SK-N-SH treated with all-trans-retinoic acid at 6 μM for 48 hours (cell line): Measurements from ENCODE around the gene KCNT1.

Source experiments
- ATAC-seq: fragments of 200-7000 bp; cut with Tn5 transposase; 3 replicates; pipeline ENCODE4 v1.9.1; 2020; ENCODE audit warnings: mild to moderate bottlenecking, moderate library complexity
- ARNTL ChIP-seq: fragments of 450-650 bp; formaldehyde crosslinking; IDR thresholded peaks from 2 replicates; pipeline ENCODE4 v1.5.0; 2020; ENCODE audit warnings: low read depth, mild to moderate bottlenecking, moderate library complexity, borderline replicate concordance
- BACH2 ChIP-seq: fragments of 250-450 bp; sonication (Bioruptor Pico); IDR thresholded peaks from 2 replicates; pipeline ENCODE4 v1.9.0; 2021; ENCODE audit warnings: mild to moderate bottlenecking, borderline replicate concordance
- CREB5 ChIP-seq: fragments of 250-450 bp; sonication (Bioruptor Pico); IDR thresholded peaks from 2 replicates; pipeline ENCODE4 v1.5.1; 2020; ENCODE audit warnings: low read depth, mild to moderate bottlenecking, moderate library complexity
- CSDC2 ChIP-seq: fragments of 250-450 bp; sonication (Bioruptor Pico); IDR thresholded peaks from 2 replicates; pipeline ENCODE4 v1.5.0; 2020; ENCODE audit warnings: mild to moderate bottlenecking, moderate library complexity
- CSRNP3 ChIP-seq: fragments of 250-450 bp; sonication (Bioruptor Pico); IDR thresholded peaks from 2 replicates; pipeline ENCODE4 v1.5.1; 2021; ENCODE audit warnings: mild to moderate bottlenecking, moderate library complexity
- GLIS3 ChIP-seq: fragments of 250-450 bp; sonication (Bioruptor Pico); IDR thresholded peaks from 2 replicates; pipeline ENCODE4 v1.5.0; 2020; ENCODE audit warnings: mild to moderate bottlenecking, moderate library complexity
- ISL1 ChIP-seq: fragments of 250-450 bp; sonication (Bioruptor Pico); IDR thresholded peaks from 2 replicates; pipeline ENCODE4 v2.1.2; 2022; ENCODE audit warnings: mild to moderate bottlenecking, moderate library complexity
- OSR1 ChIP-seq: fragments of 250-450 bp; sonication (Bioruptor Pico); IDR thresholded peaks from 2 replicates; pipeline ENCODE4 v1.8.0; 2022; ENCODE audit warnings: moderate library complexity, mild to moderate bottlenecking, inconsistent platforms
- PATZ1 ChIP-seq: fragments of 250-450 bp; sonication (Bioruptor Pico); IDR thresholded peaks from 2 replicates; pipeline ENCODE4 v1.8.0; 2020; ENCODE audit warnings: mild to moderate bottlenecking, moderate library complexity, borderline replicate concordance
- POU6F1 ChIP-seq: fragments of 250-450 bp; sonication (Bioruptor Pico); IDR thresholded peaks from 2 replicates; pipeline ENCODE4 v1.8.0; 2021; ENCODE audit warnings: low read depth, mild to moderate bottlenecking, moderate library complexity, borderline replicate concordance
- PPARA ChIP-seq: fragments of 250-450 bp; sonication (Bioruptor Pico); IDR thresholded peaks from 2 replicates; pipeline ENCODE4 v1.5.0; 2020; ENCODE audit warnings: mild to moderate bottlenecking, borderline replicate concordance
- RARB ChIP-seq: fragments of 250-450 bp; sonication (Bioruptor Pico); IDR thresholded peaks from 2 replicates; pipeline ENCODE4 v1.8.0; 2021; ENCODE audit warnings: mild to moderate bottlenecking, moderate library complexity
- SNAI2 ChIP-seq: fragments of 250-450 bp; sonication (Bioruptor Pico); IDR thresholded peaks from 2 replicates; pipeline ENCODE4 v1.5.0; 2020; ENCODE audit warnings: mild to moderate bottlenecking, moderate library complexity
- TCF4 ChIP-seq: fragments of 250-450 bp; sonication (Bioruptor Pico); IDR thresholded peaks from 2 replicates; pipeline ENCODE4 v1.8.0; 2021; ENCODE audit warnings: mild to moderate bottlenecking, moderate library complexity, borderline replicate concordance
- TOX ChIP-seq: fragments of 250-450 bp; sonication (Bioruptor Pico); IDR thresholded peaks from 2 replicates; pipeline ENCODE4 v1.8.0; 2021; ENCODE audit warnings: mild to moderate bottlenecking, moderate library complexity, borderline replicate concordance
- TSHZ2 ChIP-seq: fragments of 250-450 bp; sonication (Bioruptor Pico); IDR thresholded peaks from 2 replicates; pipeline ENCODE4 v1.5.0; 2020; ENCODE audit warnings: mild to moderate bottlenecking, moderate library complexity
- ZC3H10 ChIP-seq: fragments of 250-450 bp; sonication (Bioruptor Pico); IDR thresholded peaks from 2 replicates; pipeline ENCODE4 v1.5.1; 2021; ENCODE audit warnings: mild to moderate bottlenecking, moderate library complexity
- ZFP3 ChIP-seq: fragments of 250-450 bp; sonication (Bioruptor Pico); IDR thresholded peaks from 2 replicates; pipeline ENCODE4 v1.5.0; 2020; ENCODE audit warnings: mild to moderate bottlenecking, moderate library complexity
- ZFP30 ChIP-seq: fragments of 450-650 bp; formaldehyde crosslinking; IDR thresholded peaks from 2 replicates; pipeline ENCODE4 v1.5.0; 2022; ENCODE audit warnings: mild to moderate bottlenecking, moderate library complexity
- ZNF565 ChIP-seq: fragments of 450-650 bp; formaldehyde crosslinking; conservative IDR thresholded peaks from 2 replicates; pipeline ENCODE4 v1.5.0; 2020; ENCODE audit warnings: low read depth, mild to moderate bottlenecking, moderate library complexity
- ZNF70 ChIP-seq: fragments of 450-650 bp; formaldehyde crosslinking; IDR thresholded peaks from 2 replicates; pipeline ENCODE4 v1.5.0; 2020; ENCODE audit warnings: mild to moderate bottlenecking, moderate library complexity
- ZNF8 ChIP-seq: fragments of 450-650 bp; formaldehyde crosslinking; IDR thresholded peaks from 2 replicates; pipeline ENCODE4 v1.5.0; 2020; ENCODE audit warnings: mild to moderate bottlenecking, moderate library complexity

The KCNT1 gene

GRCh38 chr9:135752281-135753204 is 50.6 kb downstream of the KCNT1 start:
- ATAC-seq = no peak
- TF ChIP-seq CSDC2 (CRISPR knock-in tag) (no peak), ZNF70 (no peak), SNAI2 (no peak), BACH2 (CRISPR knock-in tag) (no peak), ZFP30 (no peak), TOX (CRISPR knock-in tag) (no peak), ZNF8 (CRISPR knock-in tag) (no peak), RARB (CRISPR knock-in tag) (no peak)
- TF ChIP-seq, all 23 proteins: peak for 0

- no peak for ATAC-seq
- TF ChIP-seq ZNF8 (CRISPR knock-in tag) = no peak
- no peak for TF ChIP-seq CREB5
- TF ChIP-seq POU6F1 (CRISPR knock-in tag) = no peak
- TF ChIP-seq ZFP3 (CRISPR knock-in tag) = no peak
- no peak for TF ChIP-seq CSRNP3 (CRISPR knock-in tag)
- TF ChIP-seq PATZ1 (CRISPR knock-in tag) = no peak
- TF ChIP-seq ZNF70 = no peak
- no peak for TF ChIP-seq GLIS3 (CRISPR knock-in tag)
- no peak for TF ChIP-seq ISL1 (CRISPR knock-in tag)
- TF ChIP-seq TCF4 (CRISPR knock-in tag) = no peak
- TF ChIP-seq TSHZ2 = no peak
- TF ChIP-seq ZNF565 (CRISPR knock-in tag) = no peak
Observed at GRCh38 chr9:135753391-135754105, 51.6 kb downstream of the KCNT1 start.

- no peak for ATAC-seq
- no peak for TF ChIP-seq ISL1 (CRISPR knock-in tag)
- TF ChIP-seq ARNTL = no peak
- TF ChIP-seq PPARA (CRISPR knock-in tag) = no peak
- TF ChIP-seq ZFP3 (CRISPR knock-in tag) = no peak
- TF ChIP-seq ZNF565 (CRISPR knock-in tag) = no peak
- no peak for TF ChIP-seq ZNF8 (CRISPR knock-in tag)
- no peak for TF ChIP-seq OSR1 (CRISPR knock-in tag)
- no peak for TF ChIP-seq POU6F1 (CRISPR knock-in tag)
- no peak for TF ChIP-seq CSDC2 (CRISPR knock-in tag)
- TF ChIP-seq ZC3H10 = no peak
- TF ChIP-seq PATZ1 (CRISPR knock-in tag) = no peak
- no peak for TF ChIP-seq CREB5
Observed at GRCh38 chr9:135756576-135756975, 54.6 kb downstream of the KCNT1 start.
